Measurements from ENCODE around the gene NAA35. TPM values are rescaled to one million over a fixed set of nuclear protein-coding genes. Genes with fewer than 3 reads are reported as not detected.

The NAA35 gene
- total RNA-seq, 2 experiments from 2014 or later = 33.2 to 33.9 TPM

GRCh38 chr9:86054695-86055094, 113.7 kb downstream of the NAA35 start:
- no peak for DNase-seq
- Mint-ChIP-seq H3K27me3 (no peaks in the 10 kb centered on the region), H3K36me3 (no peaks in the 10 kb centered on the region), H3K4me3 (no peak overlapping the region), H3K9me3 (no peaks in the 10 kb centered on the region), H3K4me1 (no peaks in the 10 kb centered on the region), H3K27ac (no peak overlapping the region)

- no peaks in the 10 kb centered on the region for H3K27me3 Mint-ChIP-seq
- H3K9me3 Mint-ChIP-seq = no peaks in the 10 kb centered on the region
- no peak overlapping the region for H3K4me3 Mint-ChIP-seq
- no peak overlapping the region for H3K27ac Mint-ChIP-seq
- no peaks in the 10 kb centered on the region for H3K36me3 Mint-ChIP-seq
- no peak for DNase-seq
- no peaks in the 10 kb centered on the region for H3K4me1 Mint-ChIP-seq
Observed at GRCh38 chr9:86057491-86057890, 116.5 kb downstream of the NAA35 start.

- DNase-seq = no peak
- Mint-ChIP-seq H3K27ac (no peak overlapping the region), H3K27me3 (no peaks in the 10 kb centered on the region), H3K36me3 (peaks cover 2% of the 10 kb centered on the region), H3K9me3 (no peaks in the 10 kb centered on the region), H3K4me1 (no peaks in the 10 kb centered on the region), H3K4me3 (no peak overlapping the region)
Observed at GRCh38 chr9:86061972-86062739, 121.2 kb downstream of the NAA35 start.

- Mint-ChIP-seq H3K36me3 (peaks cover 2% of the 10 kb centered on the region), H3K27me3 (no peaks in the 10 kb centered on the region), H3K4me3 (no peak overlapping the region), H3K27ac (no peak overlapping the region), H3K9me3 (no peaks in the 10 kb centered on the region), H3K4me1 (no peaks in the 10 kb centered on the region)
- DNase-seq = no peak
Observed at GRCh38 chr9:86062845-86063693, 122.1 kb downstream of the NAA35 start.

- no peak overlapping the region for H3K4me3 Mint-ChIP-seq
- H3K9me3 Mint-ChIP-seq = no peaks in the 10 kb centered on the region
- H3K36me3 Mint-ChIP-seq = peaks cover 2% of the 10 kb centered on the region
- no peaks in the 10 kb centered on the region for H3K4me1 Mint-ChIP-seq
- H3K27me3 Mint-ChIP-seq = no peaks in the 10 kb centered on the region
- no peak overlapping the region for H3K27ac Mint-ChIP-seq
- DNase-seq = no peak
Observed at GRCh38 chr9:86064220-86064619, 123.3 kb downstream of the NAA35 start.

- Mint-ChIP-seq H3K36me3 (peaks cover 2% of the 10 kb centered on the region), H3K27me3 (no peaks in the 10 kb centered on the region), H3K9me3 (no peaks in the 10 kb centered on the region), H3K27ac (no peak overlapping the region), H3K4me1 (peaks cover 6% of the 10 kb centered on the region), H3K4me3 (no peak overlapping the region)
- no peak for DNase-seq
Observed at GRCh38 chr9:86069206-86069869, 128.4 kb downstream of the NAA35 start.

Other genes starting within 250 kb of the NAA35 start
- 10 to 100 TPM; 31.9 to 35.6 TPM for gene AGTPBP1, start 199.2 kb upstream of the NAA35 start, total RNA-seq
- gene GOLM1, start 158.4 kb downstream of the NAA35 start, total RNA-seq = 1 to 10 TPM; 5.3 to 6.4 TPM